Retinal pigment epithelial cell (primary cell): ENCODE measurements around the gene SNX25.

Source experiments
- DNase-seq: peaks from one replicate; pipeline ENCODE4 v3.0.0-alpha.2; 2010; ENCODE audit warnings: low read depth
- H3K4me3 ChIP-seq: 2 replicates; pipeline ENCODE4 v1.5.1; 2011; ENCODE audit warnings: mild to moderate bottlenecking, low read length, control low read depth, moderate library complexity
- TF ChIP-seq, protein P1 (sequence below): conservative IDR thresholded peaks from 2 replicates; pipeline ENCODE4 v1.5.1; 2011; ENCODE audit warnings: low read depth, low read length, control low read depth, inconsistent platforms

The SNX25 gene

GRCh38 chr4:185332575-185333464, 123.4 kb downstream of the SNX25 start:
- TF ChIP-seq, protein P1, sequence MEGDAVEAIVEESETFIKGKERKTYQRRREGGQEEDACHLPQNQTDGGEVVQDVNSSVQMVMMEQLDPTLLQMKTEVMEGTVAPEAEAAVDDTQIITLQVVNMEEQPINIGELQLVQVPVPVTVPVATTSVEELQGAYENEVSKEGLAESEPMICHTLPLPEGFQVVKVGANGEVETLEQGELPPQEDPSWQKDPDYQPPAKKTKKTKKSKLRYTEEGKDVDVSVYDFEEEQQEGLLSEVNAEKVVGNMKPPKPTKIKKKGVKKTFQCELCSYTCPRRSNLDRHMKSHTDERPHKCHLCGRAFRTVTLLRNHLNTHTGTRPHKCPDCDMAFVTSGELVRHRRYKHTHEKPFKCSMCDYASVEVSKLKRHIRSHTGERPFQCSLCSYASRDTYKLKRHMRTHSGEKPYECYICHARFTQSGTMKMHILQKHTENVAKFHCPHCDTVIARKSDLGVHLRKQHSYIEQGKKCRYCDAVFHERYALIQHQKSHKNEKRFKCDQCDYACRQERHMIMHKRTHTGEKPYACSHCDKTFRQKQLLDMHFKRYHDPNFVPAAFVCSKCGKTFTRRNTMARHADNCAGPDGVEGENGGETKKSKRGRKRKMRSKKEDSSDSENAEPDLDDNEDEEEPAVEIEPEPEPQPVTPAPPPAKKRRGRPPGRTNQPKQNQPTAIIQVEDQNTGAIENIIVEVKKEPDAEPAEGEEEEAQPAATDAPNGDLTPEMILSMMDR = no peak
- no peak for DNase-seq
- no peak overlapping the region for H3K4me3 ChIP-seq

DNA sequence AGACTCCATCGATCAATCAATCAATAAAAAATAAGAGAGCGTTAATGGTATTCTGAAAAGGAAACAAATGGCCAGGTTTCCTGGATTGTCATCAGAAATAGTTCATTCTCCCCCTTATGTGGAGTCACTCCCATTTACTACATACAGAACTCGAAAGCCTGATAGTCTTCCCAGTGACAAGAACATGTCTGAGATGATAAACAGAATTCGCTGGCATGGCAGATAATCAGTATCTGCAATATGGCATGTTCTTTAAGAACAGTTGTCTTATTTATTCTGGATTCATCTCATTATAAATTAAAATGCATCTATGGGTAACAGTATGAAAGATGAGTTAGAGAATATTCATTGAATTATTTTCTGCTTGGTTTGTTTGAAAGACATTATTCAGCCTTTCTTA, 124.9 kb downstream of the SNX25 start:
- no peak for DNase-seq
- no peak overlapping the region for H3K4me3 ChIP-seq
- TF ChIP-seq, protein P1 = no peak

GRCh38 chr4:185335579-185335978, 126.2 kb downstream of the SNX25 start:
- DNase-seq = no peak
- TF ChIP-seq, protein P1 = no peak
- no peak overlapping the region for H3K4me3 ChIP-seq

- no peak for DNase-seq
- H3K4me3 ChIP-seq = no peak overlapping the region
- TF ChIP-seq, protein P1 = no peak
Observed at GRCh38 chr4:185339941-185340340, 130.5 kb downstream of the SNX25 start.

DNA sequence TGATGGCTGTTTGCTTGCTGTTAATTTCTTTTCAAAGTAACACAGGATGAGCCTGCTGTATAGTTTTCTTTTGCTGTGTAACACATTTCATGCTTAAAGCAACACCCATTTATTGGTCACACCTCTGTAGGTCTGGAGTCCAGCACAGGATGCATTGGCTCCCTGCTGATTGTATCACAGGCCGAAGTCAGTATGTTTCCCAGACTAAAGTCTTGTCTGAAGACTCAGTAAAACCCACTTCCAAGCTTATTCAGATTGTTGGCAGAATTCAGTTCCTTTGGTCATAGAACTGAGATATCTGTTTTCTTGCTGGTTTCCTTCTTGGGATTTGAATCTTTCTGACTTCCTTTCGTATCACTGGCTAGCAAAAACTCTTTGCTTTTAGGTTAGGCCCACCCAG, 132.0 kb downstream of the SNX25 start:
- DNase-seq = no peak
- TF ChIP-seq, protein P1 = no peak
- H3K4me3 ChIP-seq = no peak overlapping the region

GRCh38 chr4:185341841-185342240, 132.4 kb downstream of the SNX25 start:
- H3K4me3 ChIP-seq = no peak overlapping the region
- DNase-seq = no peak
- TF ChIP-seq, protein P1 = no peak
